Measurements from ENCODE around the gene SOX30.

The SOX30 gene

GRCh38 chr5:157582731-157583620, 69.3 kb downstream of the SOX30 start:
- H3K4me3 ChIP-seq (ENCODE audit: low read depth, low read length), result no peak overlapping the region
- no peak for DNase-seq (ENCODE audit: low read depth)

DNA sequence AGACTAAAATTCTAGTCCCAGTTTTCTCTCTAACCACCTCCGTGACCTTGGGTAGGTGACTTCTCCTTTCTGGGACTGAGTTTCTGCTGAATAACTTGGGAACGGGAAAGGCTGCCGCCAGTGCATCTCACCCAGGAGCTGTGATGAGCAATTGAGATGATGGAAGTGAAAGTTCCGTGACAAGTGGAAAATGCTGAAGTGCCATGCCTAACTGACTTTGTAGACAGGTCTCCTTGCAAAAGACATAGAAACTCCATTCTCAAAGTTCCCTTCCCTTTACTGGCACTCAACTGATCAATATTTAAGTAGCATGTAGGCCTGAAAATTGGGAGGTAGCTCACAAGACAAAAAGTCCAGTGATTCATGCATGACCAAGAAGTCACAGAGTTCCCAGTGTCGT, 70.3 kb downstream of the SOX30 start:
- H3K4me3 ChIP-seq (ENCODE audit: low read depth, low read length), result no peak overlapping the region
- DNase-seq (ENCODE audit: low read depth), result no peak

- no peak for DNase-seq (ENCODE audit: low read depth)
- no peak overlapping the region for H3K4me3 ChIP-seq (ENCODE audit: low read depth, low read length)
Observed at GRCh38 chr5:157578079-157578780, 74.0 kb downstream of the SOX30 start.

GRCh38 chr5:157576678-157577077, 75.6 kb downstream of the SOX30 start:
- no peak overlapping the region for H3K4me3 ChIP-seq (ENCODE audit: low read depth, low read length)
- no peak for DNase-seq (ENCODE audit: low read depth)

Data from skeletal muscle cell (primary cell).